ENCODE measurements around the gene CCNL2.
A peak's percentile ranks its signal among the peaks of the same experiment; 100 is the strongest.

The CCNL2 gene

DNA sequence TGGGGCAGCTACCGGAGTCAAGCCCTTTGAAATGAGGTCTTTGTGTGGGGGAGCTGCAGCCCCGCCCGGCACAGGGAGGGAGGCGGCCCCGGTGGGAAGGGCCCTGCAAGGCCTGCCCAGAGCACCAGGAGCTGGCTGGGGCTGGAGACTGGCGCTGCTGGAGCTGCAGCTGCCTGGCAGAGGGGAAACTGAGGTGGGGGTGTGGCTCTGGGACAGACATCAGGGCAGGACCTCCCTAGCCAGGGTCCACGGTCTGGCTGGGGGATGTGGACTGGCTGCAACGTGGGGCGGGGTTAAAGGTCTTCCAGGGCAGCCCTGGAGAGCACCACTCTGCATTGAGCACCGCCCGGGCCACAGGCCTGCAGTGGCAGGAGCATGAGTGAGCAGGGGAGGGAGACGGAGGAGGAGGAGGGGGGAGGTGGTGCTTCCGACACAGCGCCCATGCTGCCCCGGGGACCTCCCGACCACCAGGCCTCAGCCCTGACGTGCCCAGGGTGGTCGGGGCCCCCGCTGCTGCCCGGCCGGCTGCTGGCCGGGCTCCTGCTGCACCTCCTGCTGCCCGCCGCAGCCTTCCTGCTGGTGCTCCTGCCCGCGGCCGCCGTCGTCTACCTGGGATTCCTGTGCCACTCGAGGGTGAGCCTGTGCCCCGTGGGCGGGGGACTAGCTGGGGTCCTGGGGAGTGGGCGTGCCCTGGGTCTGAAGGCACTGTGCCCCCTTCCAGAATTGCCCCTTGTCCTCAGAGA lies 26.8 kb upstream of the CCNL2 start:
- H3K27ac ChIP-seq: peak overlapping the region; percentile 75
- ChIA-PET POLR2A (ENCODE audit: low non-redundant PET) (no interaction called here), CTCF (interaction anchor here (1.0 kb wide), 1 partner anchor 15 kb away, joined by 3 read pairs; no protein-coding TSS in a partner anchor)
- DNase-seq (ENCODE audit: low spot score): no peak
- TF ChIP-seq, protein P1, sequence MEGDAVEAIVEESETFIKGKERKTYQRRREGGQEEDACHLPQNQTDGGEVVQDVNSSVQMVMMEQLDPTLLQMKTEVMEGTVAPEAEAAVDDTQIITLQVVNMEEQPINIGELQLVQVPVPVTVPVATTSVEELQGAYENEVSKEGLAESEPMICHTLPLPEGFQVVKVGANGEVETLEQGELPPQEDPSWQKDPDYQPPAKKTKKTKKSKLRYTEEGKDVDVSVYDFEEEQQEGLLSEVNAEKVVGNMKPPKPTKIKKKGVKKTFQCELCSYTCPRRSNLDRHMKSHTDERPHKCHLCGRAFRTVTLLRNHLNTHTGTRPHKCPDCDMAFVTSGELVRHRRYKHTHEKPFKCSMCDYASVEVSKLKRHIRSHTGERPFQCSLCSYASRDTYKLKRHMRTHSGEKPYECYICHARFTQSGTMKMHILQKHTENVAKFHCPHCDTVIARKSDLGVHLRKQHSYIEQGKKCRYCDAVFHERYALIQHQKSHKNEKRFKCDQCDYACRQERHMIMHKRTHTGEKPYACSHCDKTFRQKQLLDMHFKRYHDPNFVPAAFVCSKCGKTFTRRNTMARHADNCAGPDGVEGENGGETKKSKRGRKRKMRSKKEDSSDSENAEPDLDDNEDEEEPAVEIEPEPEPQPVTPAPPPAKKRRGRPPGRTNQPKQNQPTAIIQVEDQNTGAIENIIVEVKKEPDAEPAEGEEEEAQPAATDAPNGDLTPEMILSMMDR (conservative IDR thresholded peaks at IDR 0.05; ENCODE audit: low read depth): no peak

DNA sequence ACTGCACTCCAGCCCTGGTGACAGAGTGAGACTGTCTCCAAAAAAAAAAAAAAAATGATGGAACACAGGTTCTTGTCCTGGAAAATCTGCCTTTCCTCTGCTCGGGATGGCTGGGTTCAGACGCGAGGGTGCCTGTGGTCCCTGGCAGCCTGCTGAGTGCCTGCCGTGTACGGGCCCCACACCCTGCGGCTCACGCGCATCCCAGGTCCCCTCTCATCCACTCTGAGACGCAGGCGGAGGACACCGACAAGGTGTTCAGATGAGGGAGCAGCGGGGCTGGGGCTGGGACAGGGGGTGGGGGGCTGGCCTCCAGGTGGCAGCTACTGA lies 26.3 kb upstream of the CCNL2 start:
- ChIA-PET CTCF (interaction anchor here (1.0 kb wide), 1 partner anchor 15 kb away, joined by 3 read pairs; no protein-coding TSS in a partner anchor), POLR2A (ENCODE audit: low non-redundant PET) (no interaction called here)
- no peak for DNase-seq (ENCODE audit: low spot score)
- H3K27ac ChIP-seq: peak overlapping the region; percentile 75; the same call in 1 of the 2 replicates
- TF ChIP-seq, protein P1 (conservative IDR thresholded peaks at IDR 0.05; ENCODE audit: low read depth): no peak

DNA sequence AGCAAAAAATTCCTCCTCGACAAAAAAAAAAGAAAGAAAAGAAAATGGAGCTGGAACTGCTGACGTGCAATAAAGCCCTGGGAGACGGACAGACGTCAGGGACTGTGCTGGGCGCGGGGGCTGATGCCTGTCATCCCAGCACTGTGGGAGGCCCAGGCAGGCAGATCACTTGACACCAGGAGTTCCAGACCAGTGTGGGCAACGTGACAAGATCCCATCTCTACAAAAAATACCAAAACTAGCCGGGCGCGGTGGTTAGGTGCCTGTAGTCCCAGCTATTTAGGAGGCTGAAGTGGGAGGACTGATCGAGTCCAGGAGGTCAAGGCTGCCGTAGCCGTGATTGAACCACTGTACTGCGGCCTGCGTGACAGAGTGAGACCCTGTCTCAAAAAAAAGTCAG lies 25.6 kb upstream of the CCNL2 start:
- CTCF ChIA-PET: no interaction called here
- H3K27ac ChIP-seq: peak overlapping the region; percentile 75

DNA sequence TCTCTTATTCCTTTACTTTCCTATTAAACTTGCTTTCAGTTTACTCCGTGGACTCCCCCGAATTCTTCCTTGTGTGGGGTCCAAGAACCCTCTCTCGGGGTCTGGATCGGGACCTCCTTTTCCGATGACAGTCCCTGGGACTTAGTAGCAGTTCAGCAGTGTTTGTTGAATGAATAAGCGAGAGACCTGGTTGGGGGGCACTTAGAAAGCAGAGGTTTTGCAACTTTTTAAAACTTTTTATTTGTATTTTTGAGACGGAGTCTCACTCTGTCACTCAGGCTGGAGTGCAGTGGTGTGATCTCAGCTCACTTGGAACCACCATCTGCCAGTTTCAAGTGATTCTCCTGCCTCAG lies 24.1 kb upstream of the CCNL2 start:
- CTCF ChIA-PET: interaction anchor here (0.6 kb wide), 1 partner anchor 32 kb away, joined by 3 read pairs; no protein-coding TSS in a partner anchor
- TF ChIP-seq, protein P1 (conservative IDR thresholded peaks at IDR 0.05; ENCODE audit: low read depth): no peak
- DNase-seq (ENCODE audit: low spot score): no peak
- POLR2A ChIA-PET (ENCODE audit: low non-redundant PET): interaction anchor here (1.0 kb wide), 1 partner anchor 16 kb away, joined by 3 read pairs; the partner anchor contains the start of gene MRPL20
- H3K27ac ChIP-seq: peak overlapping the region; percentile 75

More for the DNA sequence above, 25.6 kb upstream of the CCNL2 start:
- TF ChIP-seq, protein P1 (conservative IDR thresholded peaks at IDR 0.05; ENCODE audit: low read depth): no peak
- DNase-seq (ENCODE audit: low spot score): no peak
- POLR2A ChIA-PET (ENCODE audit: low non-redundant PET): no interaction called here

DNA sequence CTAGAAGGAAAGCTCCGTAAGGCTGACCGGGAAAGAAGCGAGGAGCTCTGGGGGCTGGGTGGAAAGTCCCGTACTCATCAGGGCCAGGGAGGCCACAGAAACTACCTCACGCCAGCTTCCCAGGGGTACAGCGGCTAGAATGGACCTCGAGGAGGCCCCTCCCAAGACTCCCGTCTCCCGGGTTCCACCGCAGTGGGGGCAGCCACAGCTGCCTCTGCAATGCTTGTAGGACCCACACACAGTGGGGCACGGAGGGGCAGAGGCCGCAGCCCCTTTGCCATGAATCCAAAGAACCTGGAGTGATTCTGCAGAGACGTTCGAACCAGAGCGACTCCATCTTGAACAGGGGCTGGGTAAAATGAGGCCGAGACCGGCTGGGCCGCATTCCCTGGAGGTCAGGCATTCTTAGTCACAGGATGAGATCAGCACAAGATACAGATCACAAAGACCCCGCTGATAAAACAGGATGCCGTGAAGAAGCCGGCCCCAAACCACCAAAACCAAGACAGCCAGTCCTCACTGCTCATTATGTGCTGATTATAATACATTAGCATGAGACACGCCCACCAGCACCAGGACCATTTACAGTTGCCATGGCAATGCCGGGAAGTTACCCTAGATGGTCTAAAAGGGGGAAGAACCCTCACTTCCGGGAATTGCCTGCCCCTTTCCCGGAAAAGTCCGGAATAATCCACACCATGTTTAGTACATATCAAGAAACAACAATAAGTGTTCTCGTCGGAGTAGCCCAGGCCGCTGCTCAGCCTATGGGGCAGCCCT lies 23.5 kb upstream of the CCNL2 start:
- DNase-seq (ENCODE audit: low spot score): no peak
- TF ChIP-seq, protein P1 (conservative IDR thresholded peaks at IDR 0.05; ENCODE audit: low read depth): no peak
- peak overlapping the region; percentile 75 for H3K27ac ChIP-seq
- ChIA-PET CTCF (interaction anchor here (0.5 kb wide), 1 partner anchor 13 kb away, joined by 4 read pairs; no protein-coding TSS in a partner anchor), POLR2A (ENCODE audit: low non-redundant PET) (interaction anchor here (1.1 kb wide), 1 partner anchor 23 kb away, joined by 3 read pairs; the partner anchor contains the start of gene CCNL2)

DNA sequence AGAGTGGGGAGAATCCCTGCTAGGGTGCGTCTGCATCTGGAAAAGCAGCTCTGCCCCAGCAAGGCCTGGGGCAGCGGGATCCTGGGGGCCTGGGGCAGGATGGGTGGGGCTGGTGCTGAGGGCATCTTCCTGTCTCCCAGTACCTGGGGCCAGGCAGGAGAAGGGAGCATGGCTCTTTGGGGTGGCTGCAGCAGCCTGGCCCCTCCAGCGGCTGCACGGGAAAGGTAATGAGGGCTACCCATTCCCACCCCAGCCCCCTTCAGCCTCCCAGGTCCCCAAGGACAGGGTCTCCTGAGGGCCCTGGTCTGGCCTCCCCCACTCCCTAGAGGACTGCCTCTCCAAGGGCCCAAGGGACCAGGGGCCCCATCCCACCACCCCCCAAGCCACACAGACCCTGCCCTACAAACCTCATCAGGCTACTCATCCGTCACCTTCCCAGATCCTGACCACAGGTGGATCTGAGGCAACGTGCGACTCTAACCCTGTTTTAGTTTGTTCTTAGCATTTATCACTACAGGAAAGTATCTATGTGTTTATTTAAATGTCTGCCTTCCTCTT lies 22.9 kb upstream of the CCNL2 start:
- DNase-seq (ENCODE audit: low spot score): no peak
- ChIA-PET CTCF (interaction anchor here (0.5 kb wide), 1 partner anchor 70 kb away, joined by 3 read pairs; no protein-coding TSS in a partner anchor), POLR2A (ENCODE audit: low non-redundant PET) (interaction anchor here (1.1 kb wide), 1 partner anchor 22 kb away, joined by 3 read pairs; the partner anchor contains the start of gene CCNL2)
- peak overlapping the region; percentile 75 for H3K27ac ChIP-seq
- TF ChIP-seq, protein P1 (conservative IDR thresholded peaks at IDR 0.05; ENCODE audit: low read depth): no peak
